B cell (primary cell): ENCODE results near the gene ACO2. TPM values are rescaled to one million over a fixed set of nuclear protein-coding genes. Genes with fewer than 3 reads are reported as not detected.
A peak's percentile ranks its signal among the peaks of the same experiment; 100 is the strongest.

ENCODE experiments used
- ATAC-seq: fragments of 200-7000 bp; cut with Tn5 transposase; one replicate; pipeline ENCODE4 v1.10.0; 2021; ENCODE audit warnings: low read depth, mild to moderate bottlenecking, moderate number of reproducible peaks, moderate library complexity
- CTCF ChIA-PET: fragments of 350-600 bp; sonication (Branson Sonifier 250); formaldehyde crosslinking; loops from one replicate; lab custom pipeline; 2021; ENCODE audit warnings: antibody characterized with exemption, inconsistent platforms; lab: Charles Lee
- POLR2A ChIA-PET: fragments of 350-600 bp; sonication (Branson Sonifier 250); formaldehyde crosslinking; loops from one replicate; lab custom pipeline; 2021; ENCODE audit warnings: antibody characterized with exemption; lab: Charles Lee
- DNase-seq: peaks from one replicate; pipeline ENCODE4 v3.0.0; 2013
- H2AFZ ChIP-seq: 2 replicates; pipeline ENCODE4 v1.6.1; 2012; ENCODE audit warnings: mild to moderate bottlenecking, low read depth, low read length; ENCODE audit not compliant: insufficient read depth, poor library complexity, severe bottlenecking
- H3K27ac ChIP-seq, 2 donors: 1 replicate in 1 of 2; 2 replicates in 1 of 2; pipeline ENCODE4 v1.5.1; 2012 to 2013; ENCODE audit warnings: low read length in 2 of 2, mild to moderate bottlenecking in 2 of 2, moderate library complexity in 1 of 2
- H3K27me3 ChIP-seq, 4 experiments: fragments of 200-600 bp in 1 of 4; sonication (generic) in 1 of 4; replicated peaks in 1 of 4; 1 replicate in 2 of 4; 2 replicates in 2 of 4; pipeline versions ENCODE4 v1.6.1 to v1.7.0; 2013 to 2016; ENCODE audit warnings: low read length in 3 of 4, mild to moderate bottlenecking in 2 of 4, mixed read lengths in 1 of 4, moderate library complexity in 1 of 4; ENCODE audit not compliant: insufficient read depth in 4 of 4, control insufficient read depth in 3 of 4; ENCODE audit errors: control extremely low read depth in 1 of 4
- H3K36me3 ChIP-seq, 2 experiments: replicated peaks in 1 of 2; 1 replicate in 1 of 2; 2 replicates in 1 of 2; pipeline versions ENCODE4 v1.6.1 to v1.7.1; 2013; ENCODE audit warnings: low read length in 1 of 2; ENCODE audit not compliant: insufficient read depth in 2 of 2, control insufficient read depth in 1 of 2; ENCODE audit errors: control extremely low read depth in 1 of 2, extremely low read depth in 1 of 2
- H3K4me1 ChIP-seq, 2 donors: fragments of 200-600 bp in 1 of 2; sonication (generic) in 1 of 2; 1 replicate in 1 of 2; 2 replicates in 1 of 2; pipeline versions ENCODE4 v1.5.1 to v1.6.1; 2013 to 2017; ENCODE audit warnings: low read length in 2 of 2; ENCODE audit not compliant: control insufficient read depth in 2 of 2, insufficient read depth in 2 of 2
- H3K4me2 ChIP-seq: replicated peaks from 2 replicates; pipeline ENCODE3; 2012; ENCODE audit warnings: mild to moderate bottlenecking, low read depth, low read length; ENCODE audit not compliant: poor library complexity, severe bottlenecking
- H3K4me3 ChIP-seq, 5 experiments: fragments of 200-600 bp in 1 of 5; sonication (generic) in 1 of 5; 1 replicate in 3 of 5; 2 replicates in 2 of 5; pipeline versions ENCODE4 v1.5.1 to v1.7.0; 2011 to 2016; ENCODE audit warnings: low read length in 4 of 5, mild to moderate bottlenecking in 4 of 5, low read depth in 2 of 5, control low read depth in 1 of 5, moderate library complexity in 1 of 5; ENCODE audit not compliant: insufficient read depth in 1 of 5; ENCODE audit errors: control extremely low read depth in 1 of 5, extremely low read depth in 1 of 5
- H3K79me2 ChIP-seq: fragments of 200-600 bp; sonication (generic); one replicate; pipeline ENCODE4 v1.6.0; 2016; ENCODE audit warnings: low read length; ENCODE audit not compliant: control insufficient read depth, insufficient read depth
- H3K9ac ChIP-seq: fragments of 200-600 bp; sonication (generic); 2 replicates; pipeline ENCODE4 v1.6.1; 2017; ENCODE audit warnings: mild to moderate bottlenecking, low read length, moderate library complexity
- H3K9me3 ChIP-seq, 3 donors: one replicate each; pipeline versions ENCODE4 v1.6.1 to v1.7.1; 2013; ENCODE audit warnings: low read length in 2 of 3; ENCODE audit not compliant: control insufficient read depth in 2 of 3, insufficient read depth in 1 of 3; ENCODE audit errors: control extremely low read depth in 1 of 3
- H4K20me1 ChIP-seq: 2 replicates; pipeline ENCODE4 v1.6.0; 2012; ENCODE audit warnings: mild to moderate bottlenecking, low read length; ENCODE audit not compliant: insufficient read depth, control insufficient read depth, poor library complexity, severe bottlenecking
- H3K27ac Mint-ChIP-seq: one replicate; pipeline ENCODE4 v1.8.0; 2021; ENCODE audit warnings: mixed read lengths
- H3K27me3 Mint-ChIP-seq: one replicate; pipeline ENCODE4 v1.8.0; 2021; ENCODE audit warnings: mixed read lengths
- H3K4me1 Mint-ChIP-seq: one replicate; pipeline ENCODE4 v1.8.0; 2021; ENCODE audit warnings: mixed read lengths
- H3K4me3 Mint-ChIP-seq: one replicate; pipeline ENCODE4 v1.8.0; 2021; ENCODE audit warnings: mixed read lengths
- H3K9me3 Mint-ChIP-seq: one replicate; pipeline ENCODE4 v1.8.0; 2022; ENCODE audit warnings: mixed read lengths; ENCODE audit not compliant: insufficient read depth
- EZH2 ChIP-seq: IDR thresholded peaks from 2 replicates; pipeline ENCODE4 v1.6.1; 2012; ENCODE audit warnings: borderline replicate concordance, low read depth, mild to moderate bottlenecking, moderate library complexity, low read length; ENCODE audit not compliant: insufficient read depth, poor library complexity, severe bottlenecking
- WGBS: methylation state at CpG from one replicate; pipeline ENCODE4 v1.1.5; 2013; ENCODE audit warnings: missing lambda C conversion rate; ENCODE audit not compliant: insufficient coverage; 5-methylcytosine and 5-hydroxymethylcytosine counted together
- intact Hi-C: fragments of 100-400 bp; cut with micrococcal nuclease; formaldehyde crosslinking; loops from one replicate; pipeline ENCODE4 v1.10.0; 2022
- polyA plus RNA-seq: library from polyadenylated mRNA; depleted of rRNA; stranded (reverse); fragments of >200 nt; gene quantifications from 2 replicates; pipeline ENCODE4 v1.2.3, GENCODE V29; 2012
- total RNA-seq, 2 donors: library from RNA; stranded (reverse); fragments of 120-200 nt in 1 of 2; gene quantifications; 1 replicate in 1 of 2; 2 replicates in 1 of 2; pipeline versions ENCODE4 v1.2.3 to v1.2.4, GENCODE V29; 2013 to 2022
- TF ChIP-seq, protein P1 (sequence below): fragments of 200-600 bp; IDR thresholded peaks from one replicate; pipeline ENCODE4 v1.8.0; 2022; ENCODE audit warnings: antibody characterized with exemption, mild to moderate bottlenecking

Gene ACO2
- total and polyA plus RNA-seq, 2 donors (not counting 1 experiment from before 2014, with no cell fraction given) = 91.5 to 91.7 TPM

DNA sequence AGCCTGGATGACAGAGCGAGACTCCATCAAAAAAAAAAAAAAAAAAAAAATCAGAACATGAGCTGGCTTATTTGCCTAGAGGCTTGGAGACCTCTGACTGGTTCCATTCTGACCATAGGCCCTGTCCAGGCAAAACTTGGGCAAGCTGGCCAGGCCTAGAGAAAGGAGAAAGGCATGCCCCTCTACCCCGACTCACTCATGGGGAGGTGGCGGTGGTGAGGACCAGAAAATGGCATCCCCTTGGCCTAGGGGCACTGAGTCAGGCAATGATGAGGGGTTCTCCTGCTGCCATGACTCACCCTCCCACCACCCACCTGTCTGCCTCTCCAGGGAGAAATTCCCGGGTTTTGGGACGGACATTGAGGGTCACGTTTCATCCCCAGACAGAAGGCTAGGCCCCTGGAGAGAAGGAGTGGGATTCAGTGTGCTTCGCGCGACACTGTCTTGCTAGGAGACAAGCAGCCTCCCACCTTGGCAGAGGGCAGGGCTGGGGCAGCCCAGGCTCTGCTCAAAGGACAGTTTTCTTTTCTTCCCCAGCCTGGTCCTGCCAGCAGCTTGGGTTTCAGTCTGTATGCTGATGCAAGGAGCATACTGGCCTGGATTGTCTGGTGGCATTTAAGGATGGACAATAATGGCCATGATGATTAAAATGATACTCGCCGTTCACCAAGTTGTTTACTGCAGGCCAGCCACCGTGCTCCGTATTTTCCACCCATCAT lies 39.5 kb upstream of the ACO2 start:
- no peak overlapping the region for H3K4me3 Mint-ChIP-seq

DNA sequence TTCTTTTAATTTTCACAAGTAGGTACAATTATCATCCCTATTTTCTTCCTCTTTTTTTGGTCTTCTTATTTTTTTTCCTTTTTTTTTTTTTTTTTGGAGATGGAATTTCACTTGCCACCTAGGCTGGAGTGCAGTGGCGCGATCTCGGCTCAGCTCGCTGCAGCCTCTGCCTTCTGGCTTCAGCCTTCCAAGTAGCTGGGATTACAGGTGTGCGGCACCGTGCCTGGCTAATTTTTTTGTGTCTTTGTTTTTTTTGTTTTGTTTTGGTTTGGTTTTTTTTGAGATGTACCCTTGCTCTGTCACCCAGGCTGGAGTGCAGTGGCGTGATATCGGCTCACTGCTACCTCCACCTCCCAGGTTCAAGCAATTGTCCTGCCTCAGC lies 39.0 kb upstream of the ACO2 start:
- H3K27ac Mint-ChIP-seq = no peak overlapping the region
- no peak for DNase-seq
- Histone ChIP-seq H3K9me3 (no peaks in the 10 kb centered on the region), H3K9ac (no peak overlapping the region), H3K27ac (no peak overlapping the region), H3K4me1 (peaks cover 7 to 11% of the 10 kb centered on the region in 2 donors), H3K4me3 (no peak overlapping the region), H3K79me2 (peaks cover 69% of the 10 kb centered on the region), H4K20me1 (peaks cover 33% of the 10 kb centered on the region), H3K4me2 (no peak overlapping the region), H3K27me3 (no peaks in the 10 kb centered on the region), H2AFZ (no peak overlapping the region), H3K36me3 (peaks cover 0 to 34% of the 10 kb centered on the region in 2 experiments)
- ATAC-seq = no peak
- no peaks in the 10 kb centered on the region for H3K9me3 Mint-ChIP-seq
- intact Hi-C loops = no loop called here
- TF ChIP-seq, protein P1, sequence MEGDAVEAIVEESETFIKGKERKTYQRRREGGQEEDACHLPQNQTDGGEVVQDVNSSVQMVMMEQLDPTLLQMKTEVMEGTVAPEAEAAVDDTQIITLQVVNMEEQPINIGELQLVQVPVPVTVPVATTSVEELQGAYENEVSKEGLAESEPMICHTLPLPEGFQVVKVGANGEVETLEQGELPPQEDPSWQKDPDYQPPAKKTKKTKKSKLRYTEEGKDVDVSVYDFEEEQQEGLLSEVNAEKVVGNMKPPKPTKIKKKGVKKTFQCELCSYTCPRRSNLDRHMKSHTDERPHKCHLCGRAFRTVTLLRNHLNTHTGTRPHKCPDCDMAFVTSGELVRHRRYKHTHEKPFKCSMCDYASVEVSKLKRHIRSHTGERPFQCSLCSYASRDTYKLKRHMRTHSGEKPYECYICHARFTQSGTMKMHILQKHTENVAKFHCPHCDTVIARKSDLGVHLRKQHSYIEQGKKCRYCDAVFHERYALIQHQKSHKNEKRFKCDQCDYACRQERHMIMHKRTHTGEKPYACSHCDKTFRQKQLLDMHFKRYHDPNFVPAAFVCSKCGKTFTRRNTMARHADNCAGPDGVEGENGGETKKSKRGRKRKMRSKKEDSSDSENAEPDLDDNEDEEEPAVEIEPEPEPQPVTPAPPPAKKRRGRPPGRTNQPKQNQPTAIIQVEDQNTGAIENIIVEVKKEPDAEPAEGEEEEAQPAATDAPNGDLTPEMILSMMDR = no peak
- no peak for TF ChIP-seq EZH2
- H3K27me3 Mint-ChIP-seq = no peaks in the 10 kb centered on the region
- H3K4me3 Mint-ChIP-seq = no peak overlapping the region
- POLR2A ChIA-PET = no interaction called here
- CTCF ChIA-PET = interaction anchor here (0.9 kb wide), 1 partner anchor 75 kb away, joined by 3 read pairs; no protein-coding TSS in a partner anchor
- peaks cover 24% of the 10 kb centered on the region for H3K4me1 Mint-ChIP-seq
- WGBS = 94% methylated on average over 6 of the region's 8 CpGs

More for the DNA sequence above, 39.5 kb upstream of the ACO2 start:
- no peaks in the 10 kb centered on the region for H3K9me3 Mint-ChIP-seq
- no peak overlapping the region for H2AFZ ChIP-seq
- no peak overlapping the region for H3K4me2 ChIP-seq
- peaks cover 27% of the 10 kb centered on the region for H4K20me1 ChIP-seq
- H3K27me3 Mint-ChIP-seq = no peaks in the 10 kb centered on the region
- H3K4me1 Mint-ChIP-seq = peaks cover 23% of the 10 kb centered on the region
- CTCF ChIA-PET = interaction anchor here (0.7 to 2.1 kb wide), 3 partner anchors 26 to 1281 kb away, joined by 3 to 8 read pairs (median 5); no protein-coding TSS in a partner anchor
- ATAC-seq = no peak
- H3K9me3 ChIP-seq = no peaks in the 10 kb centered on the region
- H3K27ac ChIP-seq = peak overlapping the region in 1 of 2 donors; percentile 19
- intact Hi-C loops = no loop called here
- DNase-seq = no peak
- no peaks in the 10 kb centered on the region for H3K27me3 ChIP-seq
- H3K9ac ChIP-seq = no peak overlapping the region
- WGBS = 96% methylated on average over 7 of the region's 13 CpGs
- POLR2A ChIA-PET = interaction anchor here (0.7 to 1.9 kb wide), 2 partner anchors 17 to 86 kb away, joined by 7 to 8 read pairs; partner anchors contain the start of gene TOB2
- no peak for TF ChIP-seq EZH2
- TF ChIP-seq, protein P1 = no peak
- H3K36me3 ChIP-seq = peaks cover 0 to 28% of the 10 kb centered on the region in 2 experiments
- H3K4me1 ChIP-seq = peaks cover 7 to 11% of the 10 kb centered on the region in 2 donors
- H3K27ac Mint-ChIP-seq = no peak overlapping the region
- H3K4me3 ChIP-seq = no peak overlapping the region
- H3K79me2 ChIP-seq = peaks cover 63% of the 10 kb centered on the region
